OCI-LY7 (cell line): ENCODE results near the gene NOVA2. TPM values are rescaled to one million over a fixed set of nuclear protein-coding genes. Genes with fewer than 3 reads are reported as not detected.

Experiments used
- BruUV-seq: library from RNA; stranded (reverse); fragments of 400-500 nt; replicated peaks from 2 replicates; lab custom pipeline; 2021; lab: Mats Ljungman, UMichigan
- CTCF ChIA-PET: fragments of 300-600 bp; sonication (Branson Sonifier 250); formaldehyde crosslinking; loops from one replicate; lab custom pipeline; 2022; ENCODE audit warnings: antibody characterized with exemption; ENCODE audit not compliant: unreplicated experiment; lab: Charles Lee
- POLR2A ChIA-PET: fragments of 300-600 bp; sonication (Branson Sonifier 250); formaldehyde crosslinking; loops from one replicate; lab custom pipeline; 2022; ENCODE audit warnings: antibody characterized with exemption; lab: Charles Lee
- DNase-seq: peaks from one replicate; pipeline ENCODE4 v3.0.0-alpha.2; 2015; ENCODE audit warnings: low spot score
- H2AFZ ChIP-seq: fragments of 200-600 bp; sonication (generic), shearing (Covaris generic); 2 replicates; pipeline ENCODE4 v1.6.1; 2014; ENCODE audit warnings: mild to moderate bottlenecking, antibody characterized with exemption, low read length, moderate library complexity
- H3K27ac ChIP-seq: fragments of 200-600 bp; sonication (generic); 2 replicates; pipeline ENCODE4 v1.5.1; 2014; ENCODE audit warnings: mixed run types, low read depth, mild to moderate bottlenecking, moderate library complexity, low read length, inconsistent platforms; ENCODE audit not compliant: poor library complexity, severe bottlenecking
- H3K36me3 ChIP-seq: fragments of 200-600 bp; sonication (generic); 2 replicates; pipeline ENCODE4 v1.6.1; 2014; ENCODE audit warnings: mild to moderate bottlenecking, antibody characterized with exemption, low read length, moderate library complexity, mixed read lengths; ENCODE audit not compliant: insufficient read depth
- H3K4me1 ChIP-seq: fragments of 200-600 bp; sonication (generic); 2 replicates; pipeline ENCODE4 v1.5.1; 2014; ENCODE audit warnings: mild to moderate bottlenecking, low read length; ENCODE audit not compliant: insufficient read depth, poor library complexity, severe bottlenecking
- H3K4me2 ChIP-seq: fragments of 200-600 bp; sonication (generic); 2 replicates; pipeline ENCODE4 v1.6.1; 2014; ENCODE audit warnings: mild to moderate bottlenecking, low read length
- H3K4me3 ChIP-seq: fragments of 200-600 bp; sonication (generic); 2 replicates; pipeline ENCODE4 v1.5.1; 2014; ENCODE audit warnings: mild to moderate bottlenecking, low read depth, low read length; ENCODE audit not compliant: poor library complexity, severe bottlenecking
- H3K79me2 ChIP-seq: fragments of 200-600 bp; sonication (generic); 2 replicates; pipeline ENCODE4 v1.6.1; 2016; ENCODE audit warnings: low read depth, mild to moderate bottlenecking, low read length, moderate library complexity, mixed read lengths; ENCODE audit not compliant: insufficient read depth
- H3K9me2 ChIP-seq: fragments of 200-600 bp; sonication (generic); 2 replicates; pipeline ENCODE4 v1.6.1; 2016; ENCODE audit warnings: mild to moderate bottlenecking, low read length, mixed read lengths; ENCODE audit not compliant: insufficient read depth
- H3K9me3 ChIP-seq: fragments of 200-600 bp; sonication (generic); 2 replicates; pipeline ENCODE4 v1.6.1; 2014; ENCODE audit warnings: mild to moderate bottlenecking, mixed run types, low read length, mixed read lengths
- H4K20me1 ChIP-seq: fragments of 200-600 bp; sonication (generic); 2 replicates; pipeline ENCODE4 v1.6.1; 2014; ENCODE audit warnings: mild to moderate bottlenecking, antibody characterized with exemption, low read length, moderate library complexity, mixed read lengths; ENCODE audit not compliant: insufficient read depth
- EZH2phosphoT487 ChIP-seq: fragments of 200-600 bp; sonication (generic); IDR thresholded peaks from 2 replicates; pipeline ENCODE4 v1.6.1; 2018; ENCODE audit warnings: low read depth, borderline replicate concordance, mild to moderate bottlenecking, mixed run types, antibody characterized with exemption, low read length, moderate library complexity, mixed read lengths
- intact Hi-C: fragments of 100-400 bp; cut with micrococcal nuclease; formaldehyde crosslinking; loops from one replicate; pipeline ENCODE4 v1.10.0; 2022; ENCODE audit not compliant: unreplicated experiment
- total RNA-seq, 2 experiments: library from RNA; depleted of rRNA in 1 of 2; stranded (reverse); fragments of >200 nt in 1 of 2; shearing (Covaris generic) in 1 of 2; gene quantifications; 2 replicates each; pipeline ENCODE4 v1.2.3, GENCODE V29; 2014 to 2022
- TF ChIP-seq, protein P1 (sequence below): fragments of 200-600 bp; sonication (generic); conservative IDR thresholded peaks from 2 replicates; pipeline ENCODE4 v1.5.1; 2014; ENCODE audit warnings: mild to moderate bottlenecking, antibody characterized with exemption, low read length, moderate library complexity, mixed read lengths

The NOVA2 gene
- total RNA-seq, 2 experiments from 2014 or later = 0.19 TPM; not detected in 1

DNA sequence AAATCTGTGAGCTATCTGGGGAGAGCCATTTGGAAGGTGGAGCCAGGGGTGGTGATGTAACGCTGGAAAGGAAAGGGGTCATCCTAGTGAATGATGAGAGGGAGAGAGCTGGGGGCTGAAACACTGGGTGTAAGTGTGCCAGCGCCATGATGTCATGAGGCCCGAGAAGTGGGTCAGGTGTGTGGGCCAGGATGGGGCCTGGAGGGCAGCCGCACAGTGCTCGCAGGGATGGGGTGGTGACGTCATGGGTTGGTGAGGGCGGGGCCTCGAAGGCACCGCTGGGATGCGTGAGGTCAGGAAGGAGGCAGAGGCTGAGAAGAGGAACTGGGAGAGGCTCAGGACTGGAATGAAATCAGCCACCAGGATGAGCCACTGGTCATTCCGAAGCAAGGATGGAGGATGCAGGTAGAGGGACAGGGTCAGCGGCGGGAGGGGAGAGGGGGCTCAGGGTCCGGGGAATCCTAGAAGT is 26.0 kb upstream of the NOVA2 start:
- Histone ChIP-seq H3K9me2 (no peaks in the 10 kb centered on the region), H3K36me3 (peaks cover 6% of the 10 kb centered on the region; the same call in 1 of the 2 replicates), H3K9me3 (no peaks in the 10 kb centered on the region), H3K4me1 (peaks cover 19% of the 10 kb centered on the region), H2AFZ (no peak overlapping the region), H3K27ac (no peak overlapping the region), H3K4me2 (peak overlapping the region; percentile 79; the same call in 1 of the 2 replicates), H4K20me1 (no peaks in the 10 kb centered on the region), H3K79me2 (peaks cover 8% of the 10 kb centered on the region; the same call in 1 of the 2 replicates), H3K4me3 (no peak overlapping the region)
- ChIA-PET POLR2A (no interaction called here), CTCF (no interaction called here)
- no peak for TF ChIP-seq EZH2phosphoT487
- TF ChIP-seq, protein P1, sequence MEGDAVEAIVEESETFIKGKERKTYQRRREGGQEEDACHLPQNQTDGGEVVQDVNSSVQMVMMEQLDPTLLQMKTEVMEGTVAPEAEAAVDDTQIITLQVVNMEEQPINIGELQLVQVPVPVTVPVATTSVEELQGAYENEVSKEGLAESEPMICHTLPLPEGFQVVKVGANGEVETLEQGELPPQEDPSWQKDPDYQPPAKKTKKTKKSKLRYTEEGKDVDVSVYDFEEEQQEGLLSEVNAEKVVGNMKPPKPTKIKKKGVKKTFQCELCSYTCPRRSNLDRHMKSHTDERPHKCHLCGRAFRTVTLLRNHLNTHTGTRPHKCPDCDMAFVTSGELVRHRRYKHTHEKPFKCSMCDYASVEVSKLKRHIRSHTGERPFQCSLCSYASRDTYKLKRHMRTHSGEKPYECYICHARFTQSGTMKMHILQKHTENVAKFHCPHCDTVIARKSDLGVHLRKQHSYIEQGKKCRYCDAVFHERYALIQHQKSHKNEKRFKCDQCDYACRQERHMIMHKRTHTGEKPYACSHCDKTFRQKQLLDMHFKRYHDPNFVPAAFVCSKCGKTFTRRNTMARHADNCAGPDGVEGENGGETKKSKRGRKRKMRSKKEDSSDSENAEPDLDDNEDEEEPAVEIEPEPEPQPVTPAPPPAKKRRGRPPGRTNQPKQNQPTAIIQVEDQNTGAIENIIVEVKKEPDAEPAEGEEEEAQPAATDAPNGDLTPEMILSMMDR = no peak
- intact Hi-C loops = loop anchor here (5.0 kb wide), 1 partner anchor 72 kb away; no protein-coding TSS in a partner anchor
- no TSS peak for BruUV-seq
- no peak for DNase-seq

DNA sequence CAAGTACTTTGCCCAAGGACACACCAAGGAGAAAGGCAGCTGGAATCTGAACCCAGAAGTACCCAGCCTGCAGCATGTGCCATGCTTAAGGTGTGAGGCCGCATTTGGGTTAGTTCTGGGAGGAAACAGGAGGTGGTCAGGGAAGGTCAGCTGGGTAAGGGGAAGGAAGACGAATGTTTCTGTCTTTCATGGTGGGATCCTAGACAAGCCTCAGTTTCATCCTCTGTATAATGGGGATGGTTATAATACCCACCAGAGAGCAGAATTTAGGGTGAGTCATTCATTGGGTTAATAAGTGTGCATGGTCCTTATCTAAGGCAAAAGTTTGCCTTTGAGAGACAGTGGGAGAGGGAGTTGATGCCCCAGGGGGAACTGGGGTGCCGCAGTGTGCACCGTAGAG is 25.2 kb upstream of the NOVA2 start:
- peaks cover 8% of the 10 kb centered on the region; the same call in 1 of the 2 replicates for H3K79me2 ChIP-seq
- H3K36me3 ChIP-seq = peaks cover 6% of the 10 kb centered on the region; the same call in 1 of the 2 replicates
- ChIA-PET CTCF (no interaction called here), POLR2A (no interaction called here)
- no TSS peak for BruUV-seq
- peaks cover 19% of the 10 kb centered on the region for H3K4me1 ChIP-seq
- no peak overlapping the region for H2AFZ ChIP-seq
- TF ChIP-seq, protein P1 = no peak
- TF ChIP-seq EZH2phosphoT487 = no peak
- no peaks in the 10 kb centered on the region for H4K20me1 ChIP-seq
- no peak overlapping the region for H3K4me2 ChIP-seq
- H3K9me2 ChIP-seq = no peaks in the 10 kb centered on the region
- DNase-seq = no peak
- H3K9me3 ChIP-seq = no peaks in the 10 kb centered on the region
- intact Hi-C loops = loop anchor here (5.0 kb wide), 1 partner anchor 72 kb away; no protein-coding TSS in a partner anchor
- no peak overlapping the region for H3K27ac ChIP-seq
- no peak overlapping the region for H3K4me3 ChIP-seq

DNA sequence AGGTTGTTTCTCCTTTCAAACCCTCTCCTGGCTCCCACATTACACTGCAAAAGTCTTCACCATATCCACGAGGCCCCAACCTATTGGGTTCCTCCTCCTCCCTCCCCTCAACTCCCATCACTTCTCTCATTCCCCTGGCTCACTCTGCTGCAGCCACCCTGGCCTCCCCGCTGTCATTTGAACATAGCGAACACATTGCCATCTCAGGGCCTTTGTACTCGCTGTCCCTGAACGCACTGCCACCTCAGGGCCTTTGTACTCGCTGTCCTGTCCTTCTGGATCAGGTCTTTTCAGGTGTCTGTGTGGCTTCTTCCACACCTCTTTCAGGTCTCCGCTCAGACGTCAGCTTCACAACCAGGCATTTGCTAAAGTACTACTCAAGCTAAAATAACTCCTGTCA is 23.3 kb upstream of the NOVA2 start:
- Histone ChIP-seq H3K4me1 (peaks cover 19% of the 10 kb centered on the region), H3K79me2 (peaks cover 8% of the 10 kb centered on the region; the same call in 1 of the 2 replicates), H3K9me3 (no peaks in the 10 kb centered on the region), H3K4me3 (no peak overlapping the region), H3K4me2 (peak overlapping the region; percentile 82; the same call in 1 of the 2 replicates), H3K9me2 (no peaks in the 10 kb centered on the region), H3K36me3 (peaks cover 6% of the 10 kb centered on the region; the same call in 1 of the 2 replicates), H2AFZ (no peak overlapping the region), H3K27ac (no peak overlapping the region), H4K20me1 (no peaks in the 10 kb centered on the region)
- ChIA-PET POLR2A (interaction anchor here (0.6 kb wide), 1 partner anchor 814 kb away, joined by 3 read pairs; no protein-coding TSS in a partner anchor), CTCF (no interaction called here)
- no peak for DNase-seq
- intact Hi-C loops = loop anchor here (5.0 kb wide), 1 partner anchor 70 kb away; no protein-coding TSS in a partner anchor
- BruUV-seq = no TSS peak
- TF ChIP-seq, protein P1 = no peak
- no peak for TF ChIP-seq EZH2phosphoT487
